Measurements from ENCODE around the gene ZNF423.

ZNF423 gene

DNA sequence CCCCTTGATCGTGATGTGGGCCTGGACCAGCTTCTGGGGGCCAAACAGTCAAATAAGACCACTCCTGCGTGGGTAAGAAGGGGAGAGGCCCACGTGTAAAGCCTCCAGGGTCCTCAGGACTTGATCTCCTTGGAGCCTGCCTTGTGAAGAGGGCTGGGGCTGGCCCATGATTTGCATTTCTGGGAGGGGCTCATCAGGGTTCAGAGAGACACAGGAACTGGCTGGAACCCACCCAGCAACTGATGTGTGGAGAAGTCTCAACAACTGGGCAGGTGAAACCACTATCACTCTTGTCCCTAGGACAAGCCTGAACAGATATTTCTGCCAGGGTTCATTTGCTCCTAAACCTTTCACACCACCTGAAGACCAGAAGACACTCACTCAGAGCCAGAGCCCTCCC is 214.7 kb downstream of the ZNF423 start:
- peaks cover 0 to 2% of the 10 kb centered on the region in 2 donors for H3K9me3 ChIP-seq (ENCODE audit: control insufficient read depth in 2 of 2, low read length in 2 of 2)
- H3K27me3 ChIP-seq (ENCODE audit: control insufficient read depth in 2 of 2, insufficient read depth in 2 of 2, low read length in 2 of 2), result no peaks in the 10 kb centered on the region
- no peak overlapping the region for H3K9ac ChIP-seq (ENCODE audit: low read depth in 1 of 2, low read length in 2 of 2)
- peaks cover 0 to 3% of the 10 kb centered on the region in 2 donors for H3K4me1 ChIP-seq (ENCODE audit: control insufficient read depth in 2 of 2, insufficient read depth in 2 of 2, low read length in 2 of 2)
- peaks cover 0 to 3% of the 10 kb centered on the region in 2 donors for H3K36me3 ChIP-seq (ENCODE audit: control insufficient read depth in 2 of 2, insufficient read depth in 2 of 2, low read length in 2 of 2)
- no peak overlapping the region for H3K27ac ChIP-seq (ENCODE audit: low read depth in 2 of 2, low read length in 2 of 2)
- H3K4me3 ChIP-seq (ENCODE audit: low read length in 2 of 2), result no peak overlapping the region

DNA sequence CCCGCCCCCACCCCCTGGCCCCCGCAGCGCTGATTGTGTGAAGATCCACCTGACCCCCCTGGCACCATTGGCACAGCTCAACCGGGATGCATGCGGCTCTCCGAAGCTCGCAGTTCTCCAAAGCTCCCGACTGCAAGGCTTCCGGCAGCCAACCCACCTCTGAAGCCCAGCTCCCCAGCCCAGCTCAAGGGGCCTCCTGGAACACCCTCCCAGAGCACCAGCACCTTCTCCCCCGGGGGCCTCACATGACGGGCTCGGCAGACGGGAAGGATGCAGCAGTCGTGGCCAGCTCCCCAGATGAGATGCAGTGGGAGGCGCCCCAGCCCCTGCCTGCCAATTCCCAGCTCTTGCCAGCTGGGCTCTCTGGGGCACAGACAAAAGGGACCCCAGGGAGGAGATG is 215.3 kb downstream of the ZNF423 start:
- Histone ChIP-seq H3K36me3 (ENCODE audit: control insufficient read depth in 2 of 2, insufficient read depth in 2 of 2, low read length in 2 of 2) (peaks cover 0 to 3% of the 10 kb centered on the region in 2 donors), H3K27ac (ENCODE audit: low read depth in 2 of 2, low read length in 2 of 2) (no peak overlapping the region), H3K4me3 (ENCODE audit: low read length in 2 of 2) (no peak overlapping the region), H3K9ac (ENCODE audit: low read depth in 1 of 2, low read length in 2 of 2) (no peak overlapping the region), H3K27me3 (ENCODE audit: control insufficient read depth in 2 of 2, insufficient read depth in 2 of 2, low read length in 2 of 2) (no peaks in the 10 kb centered on the region), H3K4me1 (ENCODE audit: control insufficient read depth in 2 of 2, insufficient read depth in 2 of 2, low read length in 2 of 2) (peaks cover 0 to 3% of the 10 kb centered on the region in 2 donors), H3K9me3 (ENCODE audit: control insufficient read depth in 2 of 2, low read length in 2 of 2) (no peaks in the 10 kb centered on the region)

DNA sequence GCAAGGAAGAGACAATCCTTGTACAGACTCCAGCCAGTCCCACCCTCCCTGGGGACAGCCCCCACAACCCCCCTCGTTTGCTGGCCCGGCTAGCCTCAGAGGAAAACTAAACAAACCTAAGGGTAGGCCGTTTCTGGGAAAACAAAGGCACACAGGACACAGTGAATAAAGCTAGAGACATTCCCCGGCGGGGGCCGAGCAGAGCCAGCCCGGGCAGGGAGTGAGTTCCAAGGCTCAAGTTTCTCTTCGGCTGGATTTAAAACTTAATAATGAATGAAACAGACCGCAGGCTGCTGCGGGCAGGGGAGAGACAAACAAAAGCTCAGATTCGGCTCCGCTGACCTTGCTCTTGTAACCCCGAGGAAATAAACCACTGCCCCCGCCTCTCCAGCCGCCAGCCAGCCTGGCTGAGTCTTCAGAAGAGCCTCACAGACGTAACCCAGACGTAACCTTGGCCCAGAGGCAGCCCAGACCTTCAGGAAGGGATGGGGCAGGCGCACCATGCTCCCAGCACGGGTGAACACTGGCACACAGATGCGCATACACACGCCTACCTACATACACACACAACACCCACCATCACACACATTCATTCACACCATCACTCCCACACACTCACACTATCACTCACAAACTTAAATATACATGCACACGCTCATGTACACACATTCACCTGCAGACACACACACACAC is 216.0 kb downstream of the ZNF423 start:
- no peaks in the 10 kb centered on the region for H3K9me3 ChIP-seq (ENCODE audit: control insufficient read depth in 2 of 2, low read length in 2 of 2)
- no peak overlapping the region for H3K27ac ChIP-seq (ENCODE audit: low read depth in 2 of 2, low read length in 2 of 2)
- peaks cover 0 to 3% of the 10 kb centered on the region in 2 donors for H3K4me1 ChIP-seq (ENCODE audit: control insufficient read depth in 2 of 2, insufficient read depth in 2 of 2, low read length in 2 of 2)
- no peak overlapping the region for H3K9ac ChIP-seq (ENCODE audit: low read depth in 1 of 2, low read length in 2 of 2)
- H3K4me3 ChIP-seq (ENCODE audit: low read length in 2 of 2), result no peak overlapping the region
- no peaks in the 10 kb centered on the region for H3K27me3 ChIP-seq (ENCODE audit: control insufficient read depth in 2 of 2, insufficient read depth in 2 of 2, low read length in 2 of 2)
- H3K36me3 ChIP-seq (ENCODE audit: control insufficient read depth in 2 of 2, insufficient read depth in 2 of 2, low read length in 2 of 2), result peaks cover 0 to 3% of the 10 kb centered on the region in 2 donors

DNA sequence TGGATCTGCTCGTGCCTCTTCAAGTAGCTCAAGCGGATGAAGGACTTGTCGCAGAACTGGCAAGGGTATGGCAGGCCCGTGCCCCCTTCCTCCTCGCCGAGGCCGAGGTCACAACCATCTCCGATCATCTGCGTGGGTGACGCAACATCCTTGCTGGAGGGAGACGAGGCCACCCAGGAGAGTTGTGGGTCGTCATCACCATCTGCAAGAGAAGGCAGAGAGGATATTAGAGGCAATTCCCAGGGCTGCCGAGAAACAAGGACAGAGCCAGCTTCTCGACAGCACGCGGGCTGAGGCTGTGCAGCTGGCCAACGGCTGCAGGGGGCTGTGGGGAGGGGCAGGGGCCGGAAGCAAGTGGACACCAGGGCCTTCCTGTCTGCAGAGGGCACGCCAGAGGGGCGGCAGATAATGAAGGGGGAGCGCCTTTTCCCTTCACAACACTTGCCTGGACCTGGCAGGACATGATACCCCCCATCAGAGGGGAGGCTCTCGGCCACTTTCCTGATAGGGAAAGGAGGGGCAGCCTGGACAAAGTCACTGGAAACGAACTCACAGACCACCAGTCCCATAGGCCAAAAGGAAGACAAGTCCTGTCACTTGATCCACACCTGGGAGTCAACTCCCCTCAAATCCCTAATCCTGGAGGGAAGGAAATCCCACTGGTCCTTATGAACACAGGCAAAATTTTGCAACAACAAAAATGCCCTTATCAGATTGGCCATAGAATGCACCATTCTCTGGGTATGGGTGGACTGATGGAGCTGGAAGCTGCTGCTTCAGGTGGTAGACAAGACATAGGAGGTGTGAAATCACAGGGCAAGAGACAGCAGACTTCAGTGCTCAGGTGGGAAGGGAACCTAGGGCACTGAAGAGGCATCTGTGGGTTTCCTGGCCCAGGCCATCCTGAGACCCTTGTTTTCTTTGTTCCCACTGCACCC is 217.0 kb downstream of the ZNF423 start:
- no peak overlapping the region for H3K27ac ChIP-seq (ENCODE audit: low read depth in 2 of 2, low read length in 2 of 2)

DNA sequence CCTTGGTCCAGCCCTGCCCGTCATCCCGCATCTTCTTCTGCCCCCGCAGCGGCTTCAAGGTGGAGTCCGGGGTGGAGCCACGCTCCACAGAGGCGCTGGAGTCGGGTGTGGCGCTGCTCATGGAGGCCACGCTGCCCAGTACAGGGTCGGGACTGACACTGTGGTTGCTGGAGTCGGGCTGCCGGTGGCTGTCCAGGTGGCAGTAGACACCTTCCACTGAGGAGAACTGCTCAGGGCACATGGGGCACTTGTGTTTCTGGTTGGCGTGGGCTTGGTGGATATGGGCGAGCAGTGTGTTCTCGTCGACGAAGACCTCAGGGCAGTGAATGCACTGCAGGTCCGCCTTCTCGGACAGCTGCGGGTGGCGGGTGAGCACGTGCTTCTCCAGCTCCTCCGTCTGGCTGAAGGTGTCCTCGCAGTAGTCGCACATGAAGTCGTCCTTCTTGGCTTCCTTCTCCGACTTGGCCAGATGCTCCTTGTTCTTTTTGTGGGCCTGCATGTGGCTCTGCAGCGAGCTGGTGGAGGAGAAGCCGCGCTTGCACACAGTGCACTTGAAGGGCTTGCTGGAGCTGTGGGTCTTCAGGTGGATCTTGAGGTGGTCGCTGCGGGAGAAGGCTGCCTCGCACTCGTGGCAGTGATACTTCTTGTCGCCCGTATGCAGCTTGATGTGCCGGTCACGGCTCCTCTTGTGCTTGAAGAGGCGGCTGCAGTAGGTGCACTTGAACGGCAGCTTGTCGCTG is 217.8 kb downstream of the ZNF423 start:
- H3K27me3 ChIP-seq (ENCODE audit: control insufficient read depth in 2 of 2, insufficient read depth in 2 of 2, low read length in 2 of 2), result no peaks in the 10 kb centered on the region
- peaks cover 0 to 3% of the 10 kb centered on the region in 2 donors for H3K36me3 ChIP-seq (ENCODE audit: control insufficient read depth in 2 of 2, insufficient read depth in 2 of 2, low read length in 2 of 2)
- no peak overlapping the region for H3K4me3 ChIP-seq (ENCODE audit: low read length in 2 of 2)
- H3K4me1 ChIP-seq (ENCODE audit: control insufficient read depth in 2 of 2, insufficient read depth in 2 of 2, low read length in 2 of 2), result peaks cover 0 to 3% of the 10 kb centered on the region in 2 donors
- no peak overlapping the region for H3K27ac ChIP-seq (ENCODE audit: low read depth in 2 of 2, low read length in 2 of 2)
- H3K9ac ChIP-seq (ENCODE audit: low read depth in 1 of 2, low read length in 2 of 2), result no peak overlapping the region
- H3K9me3 ChIP-seq (ENCODE audit: control insufficient read depth in 2 of 2, low read length in 2 of 2), result no peaks in the 10 kb centered on the region

More for the DNA sequence above, 217.0 kb downstream of the ZNF423 start:
- no peaks in the 10 kb centered on the region for H3K27me3 ChIP-seq (ENCODE audit: control insufficient read depth in 2 of 2, insufficient read depth in 2 of 2, low read length in 2 of 2)
- no peak overlapping the region for H3K9ac ChIP-seq (ENCODE audit: low read depth in 1 of 2, low read length in 2 of 2)
- H3K4me1 ChIP-seq (ENCODE audit: control insufficient read depth in 2 of 2, insufficient read depth in 2 of 2, low read length in 2 of 2), result peaks cover 0 to 3% of the 10 kb centered on the region in 2 donors
- H3K36me3 ChIP-seq (ENCODE audit: control insufficient read depth in 2 of 2, insufficient read depth in 2 of 2, low read length in 2 of 2), result peaks cover 0 to 3% of the 10 kb centered on the region in 2 donors
- H3K9me3 ChIP-seq (ENCODE audit: control insufficient read depth in 2 of 2, low read length in 2 of 2), result no peaks in the 10 kb centered on the region
- H3K4me3 ChIP-seq (ENCODE audit: low read length in 2 of 2), result no peak overlapping the region

DNA sequence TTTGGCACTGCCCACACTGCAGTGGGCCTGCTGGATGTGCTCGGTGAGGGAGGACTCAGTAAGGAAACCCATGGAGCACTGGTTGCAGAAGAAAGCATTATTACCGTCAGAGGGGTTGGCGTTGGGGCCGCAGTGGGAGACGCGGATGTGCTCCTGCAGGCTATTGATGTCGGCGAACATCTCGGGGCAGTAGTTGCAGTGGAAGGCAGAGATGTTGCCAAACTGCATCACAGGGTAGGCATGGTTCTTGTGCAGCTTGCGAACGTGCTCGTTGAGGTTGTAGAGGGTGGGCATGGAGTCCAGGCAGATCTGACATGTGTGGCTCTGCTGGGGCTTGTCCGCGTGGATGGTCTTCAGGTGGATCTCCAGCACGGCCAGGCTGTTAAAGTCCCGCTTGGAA is 218.4 kb downstream of the ZNF423 start:
- Histone ChIP-seq H3K9ac (ENCODE audit: low read depth in 1 of 2, low read length in 2 of 2) (no peak overlapping the region), H3K9me3 (ENCODE audit: control insufficient read depth in 2 of 2, low read length in 2 of 2) (no peaks in the 10 kb centered on the region), H3K4me3 (ENCODE audit: low read length in 2 of 2) (no peak overlapping the region), H3K36me3 (ENCODE audit: control insufficient read depth in 2 of 2, insufficient read depth in 2 of 2, low read length in 2 of 2) (peaks cover 0 to 3% of the 10 kb centered on the region in 2 donors), H3K27ac (ENCODE audit: low read depth in 2 of 2, low read length in 2 of 2) (no peak overlapping the region), H3K4me1 (ENCODE audit: control insufficient read depth in 2 of 2, insufficient read depth in 2 of 2, low read length in 2 of 2) (peaks cover 0 to 3% of the 10 kb centered on the region in 2 donors), H3K27me3 (ENCODE audit: control insufficient read depth in 2 of 2, insufficient read depth in 2 of 2, low read length in 2 of 2) (no peaks in the 10 kb centered on the region)

DNA sequence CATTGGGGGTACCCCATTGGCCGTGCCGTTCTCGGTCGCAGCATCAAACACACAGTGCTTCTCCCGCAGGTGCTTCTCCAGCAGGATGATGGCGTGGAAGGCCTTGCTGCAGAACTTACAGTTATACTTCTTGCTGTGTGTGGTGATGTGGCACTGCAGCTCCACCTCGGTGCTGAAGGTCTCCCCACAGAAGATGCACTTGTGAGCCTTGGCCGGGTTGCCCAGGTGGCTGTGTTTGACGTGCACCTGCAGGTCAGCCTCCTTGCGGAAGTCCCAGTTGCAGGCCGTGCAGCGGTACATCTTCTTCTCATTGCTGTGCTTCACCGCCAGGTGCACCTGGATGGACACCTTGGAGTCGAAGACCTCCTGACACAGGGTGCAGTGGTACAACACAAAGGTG is 219.3 kb downstream of the ZNF423 start:
- H3K9me3 ChIP-seq (ENCODE audit: control insufficient read depth in 2 of 2, low read length in 2 of 2), result no peaks in the 10 kb centered on the region
- no peak overlapping the region for H3K9ac ChIP-seq (ENCODE audit: low read depth in 1 of 2, low read length in 2 of 2)
- H3K4me3 ChIP-seq (ENCODE audit: low read length in 2 of 2), result no peak overlapping the region
- H3K27ac ChIP-seq (ENCODE audit: low read depth in 2 of 2, low read length in 2 of 2), result no peak overlapping the region
- H3K27me3 ChIP-seq (ENCODE audit: control insufficient read depth in 2 of 2, insufficient read depth in 2 of 2, low read length in 2 of 2), result no peaks in the 10 kb centered on the region
- H3K4me1 ChIP-seq (ENCODE audit: control insufficient read depth in 2 of 2, insufficient read depth in 2 of 2, low read length in 2 of 2), result peaks cover 0 to 3% of the 10 kb centered on the region in 2 donors
- peaks cover 0 to 3% of the 10 kb centered on the region in 2 donors for H3K36me3 ChIP-seq (ENCODE audit: control insufficient read depth in 2 of 2, insufficient read depth in 2 of 2, low read length in 2 of 2)

DNA sequence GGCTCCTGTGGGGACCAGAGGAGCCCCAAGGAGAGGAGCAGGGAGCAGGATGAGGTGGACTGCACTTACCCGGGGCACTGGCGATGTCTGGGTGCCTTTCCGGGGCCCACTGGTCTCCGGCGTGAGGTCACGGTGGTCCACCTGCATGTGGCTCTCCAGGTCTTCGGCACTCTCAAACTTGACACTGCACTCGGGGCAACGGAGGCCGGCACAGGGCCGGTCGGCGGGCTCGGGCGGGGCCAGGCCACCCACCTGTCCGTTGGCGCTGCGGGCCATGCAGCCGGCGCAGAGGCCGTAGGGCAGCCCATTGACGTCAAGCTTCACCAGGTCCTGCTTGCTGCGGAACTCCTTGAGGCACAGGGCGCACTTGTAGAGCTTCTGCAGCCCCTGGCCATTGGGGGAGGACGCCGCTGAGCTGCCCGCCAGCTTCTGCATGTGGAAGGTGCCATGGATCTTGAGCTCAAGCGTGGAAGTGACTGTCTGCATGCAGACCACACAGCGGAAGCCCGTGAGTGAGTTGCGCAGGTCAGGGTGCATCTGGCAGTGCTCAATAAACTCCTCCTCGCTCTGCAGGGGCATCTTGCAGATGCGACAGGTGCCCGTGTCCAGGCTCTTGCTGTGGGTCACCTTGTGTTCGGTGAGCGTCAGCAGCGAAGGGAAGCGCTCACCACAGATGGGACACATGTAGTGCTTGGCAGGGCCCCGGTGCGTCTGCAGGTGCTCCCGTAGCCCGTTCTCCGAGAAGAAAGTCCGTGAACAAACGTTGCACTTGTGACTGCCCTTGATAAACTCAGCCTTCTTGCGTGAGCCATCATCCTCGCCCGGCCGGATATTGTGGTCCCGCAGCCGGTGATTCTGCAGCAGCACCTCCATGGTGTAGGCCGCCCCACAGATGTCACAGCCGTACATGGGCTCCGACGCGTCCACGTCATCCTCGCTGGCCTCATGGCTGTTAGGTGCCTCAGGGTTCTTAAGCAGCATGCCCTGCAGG is 220.0 kb downstream of the ZNF423 start:
- Histone ChIP-seq H3K9ac (ENCODE audit: low read depth in 1 of 2, low read length in 2 of 2) (no peak overlapping the region), H3K9me3 (ENCODE audit: control insufficient read depth in 2 of 2, low read length in 2 of 2) (no peaks in the 10 kb centered on the region), H3K36me3 (ENCODE audit: control insufficient read depth in 2 of 2, insufficient read depth in 2 of 2, low read length in 2 of 2) (peaks cover 0 to 3% of the 10 kb centered on the region in 2 donors), H3K4me3 (ENCODE audit: low read length in 2 of 2) (no peak overlapping the region), H3K27me3 (ENCODE audit: control insufficient read depth in 2 of 2, insufficient read depth in 2 of 2, low read length in 2 of 2) (no peaks in the 10 kb centered on the region), H3K27ac (ENCODE audit: low read depth in 2 of 2, low read length in 2 of 2) (no peak overlapping the region), H3K4me1 (ENCODE audit: control insufficient read depth in 2 of 2, insufficient read depth in 2 of 2, low read length in 2 of 2) (peaks cover 0 to 3% of the 10 kb centered on the region in 2 donors)

DNA sequence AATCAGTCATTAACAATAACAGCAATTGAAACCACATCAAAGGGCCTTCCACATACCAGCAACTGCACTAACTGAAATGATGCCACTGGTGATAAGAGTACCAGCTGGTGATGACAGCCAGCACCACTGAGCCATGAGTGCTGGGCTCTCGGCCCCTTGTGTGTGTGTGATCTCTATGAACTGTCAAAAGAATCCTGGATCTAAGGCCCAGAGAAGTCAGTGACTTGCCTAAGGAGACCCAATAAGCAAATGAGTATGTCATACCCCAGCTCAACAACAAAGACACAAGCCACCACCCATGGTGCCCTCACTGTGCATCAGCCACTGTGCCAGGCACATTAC is 220.9 kb downstream of the ZNF423 start:
- H3K27ac ChIP-seq (ENCODE audit: low read depth in 2 of 2, low read length in 2 of 2), result no peak overlapping the region
- H3K36me3 ChIP-seq (ENCODE audit: control insufficient read depth in 2 of 2, insufficient read depth in 2 of 2, low read length in 2 of 2), result peaks cover 0 to 3% of the 10 kb centered on the region in 2 donors
- H3K4me1 ChIP-seq (ENCODE audit: control insufficient read depth in 2 of 2, insufficient read depth in 2 of 2, low read length in 2 of 2), result peaks cover 0 to under 1% of the 10 kb centered on the region in 2 donors
- H3K9me3 ChIP-seq (ENCODE audit: control insufficient read depth in 2 of 2, low read length in 2 of 2), result no peaks in the 10 kb centered on the region
- no peaks in the 10 kb centered on the region for H3K27me3 ChIP-seq (ENCODE audit: control insufficient read depth in 2 of 2, insufficient read depth in 2 of 2, low read length in 2 of 2)
- H3K4me3 ChIP-seq (ENCODE audit: low read length in 2 of 2), result no peak overlapping the region
- no peak overlapping the region for H3K9ac ChIP-seq (ENCODE audit: low read depth in 1 of 2, low read length in 2 of 2)
